Mucosa of descending colon (tissue), 3 donors: ENCODE data around the gene ATP8A2. TPM values are rescaled to one million over a fixed set of nuclear protein-coding genes. Genes with fewer than 3 reads are reported as not detected.

Source experiments
- ATAC-seq: fragments of 200-7000 bp; cut with Tn5 transposase; one replicate; pipeline ENCODE4 v1.9.1; 2020; ENCODE audit warnings: mild to moderate bottlenecking, moderate library complexity
- DNase-seq, 3 donors: peaks; one replicate each; pipeline ENCODE4 v3.0.0-alpha.2; 2020
- H3K36me3 ChIP-seq: fragments of 200-600 bp; one replicate; pipeline ENCODE4 v1.8.0; 2021; ENCODE audit warnings: low read depth, mild to moderate bottlenecking
- H3K4me1 ChIP-seq: fragments of 200-600 bp; one replicate; pipeline ENCODE4 v1.8.0; 2021; ENCODE audit warnings: low read depth, mild to moderate bottlenecking
- H3K4me3 ChIP-seq: fragments of 200-600 bp; one replicate; pipeline ENCODE4 v1.8.0; 2021; ENCODE audit warnings: mild to moderate bottlenecking
- H3K9me3 ChIP-seq: fragments of 200-600 bp; one replicate; pipeline ENCODE4 v1.8.0; 2021; ENCODE audit warnings: mild to moderate bottlenecking
- intact Hi-C, 2 donors: fragments of 100-400 bp; cut with DNase I in 1 of 2; cut with micrococcal nuclease in 1 of 2; formaldehyde crosslinking; loops; one replicate each; pipeline versions ENCODE4 v1.11.0 to v1.11.1; 2022; cut with DNase I, micrococcal nuclease
- total RNA-seq, 3 donors: library from RNA; stranded (reverse); fragmentation: NEBNext Ultra II Directional in 2 of 3; extraction: Animal tissue kit (Norgen Biotek cat#: 25700) in 2 of 3; gene quantifications; one replicate each; pipeline versions ENCODE4 v1.2.1 to v1.2.4, GENCODE V29; 2021 to 2023
- TF ChIP-seq, protein P1 (sequence below): fragments of 200-600 bp; IDR thresholded peaks from one replicate; pipeline ENCODE4 v1.8.0; 2022; ENCODE audit warnings: antibody characterized with exemption, mild to moderate bottlenecking
- donor health status: DM: no; HTN: no; CAD: no; lungs with moderate emphysema.
- donor health status: DM: no; HTN: no; CAD: no.
- donor health status: DM: no; HTN: yes; CAD: no.

The ATP8A2 gene
- total RNA-seq, 3 donors from 2014 or later = 0.22 to 3.6 (median 0.41) TPM

DNA sequence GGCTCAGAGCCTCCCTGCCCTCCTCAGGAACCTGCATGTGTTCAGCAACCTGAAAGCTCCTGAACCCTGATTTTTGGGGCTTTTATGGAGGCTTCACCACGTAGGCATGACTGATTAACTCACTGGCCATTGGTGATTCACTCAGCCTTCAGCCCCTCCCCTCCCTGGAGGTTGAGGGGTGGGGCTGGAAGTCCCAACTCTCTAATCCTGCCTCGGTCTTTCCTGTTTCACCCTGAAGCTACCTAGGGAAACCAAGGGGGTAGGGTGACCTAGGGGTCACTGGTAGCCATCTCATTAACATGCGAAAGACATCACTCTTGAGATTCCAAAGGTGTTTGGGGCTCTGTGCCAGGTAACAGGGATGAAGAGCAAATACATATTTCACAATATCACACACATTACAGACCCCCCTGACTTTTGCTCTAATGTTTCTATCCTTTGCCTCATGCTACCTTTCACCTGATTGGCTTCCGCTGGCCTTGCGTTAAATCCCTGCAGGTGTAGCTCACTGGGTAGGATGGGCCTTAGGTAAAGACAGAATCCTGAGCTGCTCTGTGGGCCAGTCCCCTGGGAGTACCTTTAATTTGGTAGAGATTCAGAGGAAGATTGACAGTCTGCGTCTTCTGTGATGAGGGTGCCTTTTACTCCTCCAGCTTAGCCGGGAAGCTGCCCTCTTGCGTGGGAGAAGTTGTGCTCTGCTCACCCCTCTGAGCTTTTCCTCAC, 260.6 kb downstream of the ATP8A2 start:
- ATAC-seq = no peak
- intact Hi-C loops = no loop called here
- Histone ChIP-seq H3K36me3 (no peaks in the 10 kb centered on the region), H3K9me3 (no peaks in the 10 kb centered on the region), H3K4me3 (no peak overlapping the region), H3K4me1 (no peaks in the 10 kb centered on the region)
- TF ChIP-seq, protein P1, sequence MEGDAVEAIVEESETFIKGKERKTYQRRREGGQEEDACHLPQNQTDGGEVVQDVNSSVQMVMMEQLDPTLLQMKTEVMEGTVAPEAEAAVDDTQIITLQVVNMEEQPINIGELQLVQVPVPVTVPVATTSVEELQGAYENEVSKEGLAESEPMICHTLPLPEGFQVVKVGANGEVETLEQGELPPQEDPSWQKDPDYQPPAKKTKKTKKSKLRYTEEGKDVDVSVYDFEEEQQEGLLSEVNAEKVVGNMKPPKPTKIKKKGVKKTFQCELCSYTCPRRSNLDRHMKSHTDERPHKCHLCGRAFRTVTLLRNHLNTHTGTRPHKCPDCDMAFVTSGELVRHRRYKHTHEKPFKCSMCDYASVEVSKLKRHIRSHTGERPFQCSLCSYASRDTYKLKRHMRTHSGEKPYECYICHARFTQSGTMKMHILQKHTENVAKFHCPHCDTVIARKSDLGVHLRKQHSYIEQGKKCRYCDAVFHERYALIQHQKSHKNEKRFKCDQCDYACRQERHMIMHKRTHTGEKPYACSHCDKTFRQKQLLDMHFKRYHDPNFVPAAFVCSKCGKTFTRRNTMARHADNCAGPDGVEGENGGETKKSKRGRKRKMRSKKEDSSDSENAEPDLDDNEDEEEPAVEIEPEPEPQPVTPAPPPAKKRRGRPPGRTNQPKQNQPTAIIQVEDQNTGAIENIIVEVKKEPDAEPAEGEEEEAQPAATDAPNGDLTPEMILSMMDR = no peak
- no peak for DNase-seq

DNA sequence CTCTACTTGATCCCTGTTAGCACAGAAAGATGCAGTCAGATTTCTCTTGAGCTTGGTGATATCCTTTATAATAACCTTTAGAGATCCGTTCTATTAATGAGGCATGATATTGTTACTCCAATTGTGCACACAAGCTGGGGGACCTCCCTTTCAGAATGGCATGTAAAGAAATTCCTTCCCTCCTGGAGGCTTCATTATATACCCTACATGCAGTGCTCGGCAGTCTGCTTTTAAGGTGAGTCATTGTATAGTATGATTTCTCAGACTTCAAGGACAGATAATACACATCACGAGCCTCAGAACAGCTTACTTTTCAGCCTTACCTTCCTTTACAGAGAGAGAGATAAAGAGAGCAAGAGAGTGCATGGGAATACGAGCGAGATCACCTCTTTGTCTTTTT, 261.3 kb downstream of the ATP8A2 start:
- DNase-seq = no peak
- Histone ChIP-seq H3K36me3 (no peaks in the 10 kb centered on the region), H3K4me3 (no peak overlapping the region), H3K4me1 (no peaks in the 10 kb centered on the region), H3K9me3 (no peaks in the 10 kb centered on the region)
- intact Hi-C loops = no loop called here
- no peak for ATAC-seq
- TF ChIP-seq, protein P1 = no peak

GRCh38 chr13:25645681-25646080, 273.9 kb downstream of the ATP8A2 start:
- ATAC-seq (no peak), DNase-seq (no peak)
- H3K4me1 ChIP-seq = no peaks in the 10 kb centered on the region
- H3K4me3 ChIP-seq = no peak overlapping the region
- intact Hi-C loops = no loop called here
- H3K9me3 ChIP-seq = no peaks in the 10 kb centered on the region
- H3K36me3 ChIP-seq = no peaks in the 10 kb centered on the region
- TF ChIP-seq, protein P1 = no peak

GRCh38 chr13:25649001-25649633, 277.3 kb downstream of the ATP8A2 start:
- DNase-seq = no peak

GRCh38 chr13:25652764-25653163, 281.0 kb downstream of the ATP8A2 start:
- H3K4me3 ChIP-seq = no peak overlapping the region
- intact Hi-C loops = no loop called here
- TF ChIP-seq, protein P1 = no peak
- no peaks in the 10 kb centered on the region for H3K36me3 ChIP-seq
- DNase-seq = no peak
- no peaks in the 10 kb centered on the region for H3K9me3 ChIP-seq
- ATAC-seq = no peak
- H3K4me1 ChIP-seq = no peaks in the 10 kb centered on the region

More at GRCh38 chr13:25649001-25649633, 277.3 kb downstream of the ATP8A2 start:
- TF ChIP-seq, protein P1 = no peak
- intact Hi-C loops = no loop called here
- no peak for ATAC-seq
- no peaks in the 10 kb centered on the region for H3K9me3 ChIP-seq
- H3K36me3 ChIP-seq = no peaks in the 10 kb centered on the region
- H3K4me3 ChIP-seq = no peak overlapping the region
- no peaks in the 10 kb centered on the region for H3K4me1 ChIP-seq
